Measurements from ENCODE around the gene SCAPER.

The SCAPER gene

DNA sequence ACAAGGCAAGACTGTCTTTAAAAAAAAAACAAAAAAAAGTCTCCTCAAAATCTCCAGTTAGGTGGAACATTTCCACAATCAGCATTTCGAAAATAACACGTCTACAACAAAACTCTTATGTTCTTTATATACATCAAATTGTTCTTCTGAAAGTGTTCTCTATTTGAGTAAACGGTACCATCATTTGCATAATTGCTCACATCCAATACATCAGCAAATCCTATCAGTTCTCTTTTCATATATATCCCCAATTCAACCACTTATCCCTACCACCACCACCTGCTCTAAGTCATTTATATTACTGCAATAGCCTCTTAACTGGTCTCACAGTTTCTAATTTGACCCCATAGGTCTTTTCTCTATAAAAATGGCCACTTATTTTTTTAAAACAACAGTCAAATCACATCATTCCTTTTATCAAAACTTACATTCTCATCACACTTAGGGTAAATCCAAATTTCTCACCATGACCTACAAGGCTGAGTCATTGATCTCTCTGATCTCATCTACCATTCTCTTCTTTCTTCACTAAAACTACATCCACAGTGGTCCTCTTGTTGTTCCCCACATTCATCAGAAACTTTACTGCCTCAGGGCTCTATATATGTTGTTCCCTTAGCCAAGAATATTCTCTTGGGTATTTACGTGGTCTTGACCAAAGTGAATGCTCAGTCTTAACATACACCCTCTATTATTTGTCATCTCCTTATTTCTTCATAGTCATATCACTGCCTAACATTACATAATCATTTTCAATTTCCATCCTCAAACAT, 237.0 kb downstream of the SCAPER start:
- DNase-seq: no peak

DNA sequence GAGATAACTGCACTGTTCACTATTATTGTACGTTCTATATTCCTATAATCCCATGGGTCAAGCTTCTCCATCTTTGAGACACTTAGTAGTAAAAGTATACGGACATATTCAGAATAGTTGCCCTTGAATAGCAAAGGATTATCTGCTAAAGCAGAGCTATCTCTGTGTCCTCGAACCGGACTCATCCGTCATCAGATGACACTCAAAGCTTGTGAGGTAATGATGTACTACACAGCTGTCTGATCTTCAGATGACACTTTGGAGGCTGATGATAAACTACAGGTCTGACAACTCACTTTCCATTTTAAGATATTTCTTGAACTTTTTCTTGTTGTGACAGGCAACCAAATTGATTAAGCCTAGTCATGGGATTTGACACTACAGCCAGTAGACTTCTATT, 240.2 kb downstream of the SCAPER start:
- DNase-seq: no peak

DNA sequence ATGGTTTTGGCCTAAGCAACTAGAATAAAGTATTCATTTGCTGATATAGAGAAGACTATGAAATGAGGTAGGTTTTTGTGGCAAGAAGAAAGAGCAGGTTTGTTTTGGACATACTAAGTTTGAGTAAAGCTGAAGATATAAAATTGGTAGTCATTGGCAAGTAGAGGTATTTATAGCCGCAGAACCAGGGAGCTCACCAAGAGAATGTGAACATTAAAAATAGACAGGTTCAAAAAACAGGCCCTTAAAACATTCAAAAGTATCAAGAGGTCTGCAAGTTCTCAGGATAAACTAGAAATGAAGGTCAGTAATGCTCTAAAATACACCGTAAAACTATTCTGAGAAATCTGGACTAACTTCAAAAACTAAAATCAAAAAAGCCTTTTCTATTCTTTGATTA, 240.7 kb downstream of the SCAPER start:
- no peak for DNase-seq

DNA sequence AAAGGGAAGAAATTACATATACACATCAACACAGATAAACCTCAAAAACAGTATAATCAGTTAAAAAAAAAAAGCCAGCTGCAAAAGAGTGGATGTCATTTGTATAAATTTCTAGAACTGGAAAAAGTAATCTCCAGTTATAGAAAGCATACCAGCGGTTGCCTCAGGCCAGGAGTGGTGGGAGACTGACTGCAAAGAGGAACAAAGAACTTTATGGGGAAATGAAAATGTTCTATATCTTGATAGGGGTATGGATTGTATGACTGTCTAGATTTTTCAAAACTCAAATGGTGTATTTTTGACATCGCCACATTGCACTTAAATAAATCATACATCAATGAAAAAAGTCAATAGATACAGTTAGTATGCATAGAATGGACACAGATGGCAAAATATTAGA, 241.6 kb downstream of the SCAPER start:
- no peak for DNase-seq

GRCh38 chr15:76648732-76649444, 256.3 kb downstream of the SCAPER start:
- no peak for DNase-seq

- DNase-seq: no peak
Measured at GRCh38 chr15:76647612-76648011, 257.5 kb downstream of the SCAPER start.

- no peak for DNase-seq
Measured at GRCh38 chr15:76644646-76645045, 260.5 kb downstream of the SCAPER start.

- DNase-seq: no peak
Measured at GRCh38 chr15:76642671-76643070, 262.5 kb downstream of the SCAPER start.

DNA sequence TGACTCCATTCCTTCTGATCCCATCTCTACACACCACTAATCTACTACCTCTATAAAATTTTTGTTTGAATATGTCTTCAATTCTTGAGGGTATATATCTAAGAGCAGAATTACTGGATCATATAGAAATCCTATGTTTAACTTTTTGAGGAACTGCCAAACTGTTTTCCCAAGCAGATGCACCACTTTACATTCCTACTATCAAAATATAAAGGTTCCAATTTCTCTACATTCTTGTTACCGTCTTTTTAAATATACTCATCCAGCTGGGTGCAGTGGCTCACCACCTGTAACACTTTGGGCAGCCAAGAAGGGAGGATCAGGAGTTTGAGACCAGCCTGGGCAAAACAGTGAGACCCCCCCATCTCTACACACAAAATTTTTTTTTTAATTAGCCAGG, 268.0 kb downstream of the SCAPER start:
- no peak for DNase-seq

GRCh38 chr15:76636059-76636458, 269.1 kb downstream of the SCAPER start:
- no peak for DNase-seq

- DNase-seq: no peak
Measured at GRCh38 chr15:76626611-76627010, 278.5 kb downstream of the SCAPER start.

- no peak for DNase-seq
Measured at GRCh38 chr15:76625267-76625666, 279.9 kb downstream of the SCAPER start.

DNA sequence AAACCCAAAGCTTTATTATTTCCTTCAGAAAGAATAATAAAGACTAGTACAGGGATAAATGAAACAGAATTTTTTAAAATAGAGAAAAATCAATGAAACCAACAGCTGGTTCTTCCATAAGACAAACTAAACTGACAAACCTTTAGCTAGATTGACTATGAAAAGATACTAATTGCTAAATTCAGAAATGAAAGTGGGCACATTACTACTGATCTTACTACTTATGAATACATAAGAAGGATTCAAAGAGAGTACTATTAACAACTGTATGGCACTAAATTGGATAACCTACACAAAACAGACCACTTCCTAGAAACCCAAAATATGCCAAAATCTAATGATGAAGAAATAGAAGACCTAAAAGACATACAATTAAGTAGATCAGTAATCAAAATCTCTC, 290.4 kb downstream of the SCAPER start:
- no peak for DNase-seq

GRCh38 chr15:76588811-76589747, 316.1 kb downstream of the SCAPER start:
- DNase-seq: no peak

DNA sequence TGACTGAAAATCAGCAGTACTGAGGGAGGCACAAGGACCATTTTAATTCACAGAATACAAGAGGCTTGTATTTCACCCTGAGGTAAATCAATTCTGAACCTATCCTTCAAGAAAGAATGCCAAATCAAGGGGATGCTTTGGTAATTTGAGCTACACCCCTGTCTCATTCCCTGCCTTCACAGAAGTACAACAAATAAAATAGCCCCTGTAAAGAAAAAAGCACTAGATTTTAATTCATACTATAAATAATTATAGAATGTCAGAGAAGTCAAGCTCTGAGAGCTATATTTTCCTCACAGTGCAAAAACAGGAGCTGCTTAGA, 319.6 kb downstream of the SCAPER start:
- no peak for DNase-seq

GRCh38 chr15:76584868-76585575, 320.1 kb downstream of the SCAPER start:
- no peak for DNase-seq

GRCh38 chr15:76582550-76582949, 322.6 kb downstream of the SCAPER start:
- no peak for DNase-seq

- DNase-seq: no peak
Measured at GRCh38 chr15:76577879-76578512, 327.1 kb downstream of the SCAPER start.

- DNase-seq: no peak
Measured at GRCh38 chr15:76576523-76577279, 328.4 kb downstream of the SCAPER start.

DNA sequence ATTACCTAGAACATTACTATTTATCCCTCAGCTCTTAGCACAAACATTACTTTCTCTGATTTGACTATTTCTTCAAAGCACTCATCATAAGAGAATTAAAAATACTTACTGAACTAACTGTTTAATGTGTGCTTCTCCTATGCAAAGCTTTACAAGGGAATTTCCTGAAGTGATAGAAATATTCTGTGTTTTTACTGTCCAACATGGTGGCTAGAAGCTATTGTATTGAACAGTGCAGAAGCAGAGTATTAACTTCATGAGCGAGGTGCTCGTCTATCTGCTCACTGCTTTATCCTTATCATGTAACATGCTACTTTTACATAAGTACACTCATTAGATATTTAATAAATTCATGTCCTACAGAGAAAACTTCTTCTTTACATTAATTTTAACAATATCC, 329.5 kb downstream of the SCAPER start:
- no peak for DNase-seq

DNA sequence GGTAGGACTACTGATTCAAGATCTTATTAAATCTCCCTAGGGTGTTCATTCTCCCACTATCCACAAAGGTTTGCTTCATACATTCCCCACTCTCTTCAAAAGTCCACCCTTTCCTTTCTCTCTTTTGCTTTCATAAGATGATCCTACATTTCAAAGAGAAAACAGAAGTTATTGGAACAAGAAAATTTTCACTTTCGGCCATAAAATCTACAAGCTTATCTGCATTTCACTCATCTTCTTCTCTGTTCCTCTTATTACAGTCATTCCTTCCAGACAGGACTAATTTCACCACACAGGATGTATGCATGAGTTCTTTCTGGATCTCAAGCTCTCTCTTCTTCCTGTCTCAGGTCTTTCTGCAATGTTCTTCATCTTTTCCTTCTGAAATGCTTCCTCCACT, 329.9 kb downstream of the SCAPER start:
- no peak for DNase-seq

- no peak for DNase-seq
Measured at GRCh38 chr15:76572983-76573314, 332.2 kb downstream of the SCAPER start.

All from activated gamma-delta T cell (primary cell).